H1 (cell line): ENCODE results near the gene CTTNBP2. TPM values are rescaled to one million over a fixed set of nuclear protein-coding genes. Genes with fewer than 3 reads are reported as not detected.

Experiments
- RFX5 ChIP-seq: IDR thresholded peaks from 2 replicates; pipeline ENCODE4 v1.6.1; 2011; ENCODE audit warnings: low read depth, low read length, improper control_type of control experiment, borderline replicate concordance
- TAF7 ChIP-seq: optimal IDR thresholded peaks from 2 replicates; pipeline ENCODE3; 2011; ENCODE audit warnings: low read depth, mild to moderate bottlenecking, inconsistent platforms, low read length, moderate library complexity, borderline replicate concordance
- polyA plus RNA-seq, 7 experiments: library from polyadenylated mRNA; depleted of rRNA in 3 of 7; stranded (reverse) in 5 of 7; unstranded in 2 of 7; fragments of >200 nt in 5 of 7; fragments of 200-250 nt in 2 of 7; gene quantifications; 1 replicate in 5 of 7; 2 replicates in 1 of 7; 4 replicates in 1 of 7; pipeline versions ENCODE4 v1.2.1 to v1.2.3, GENCODE V29; 2011 to 2013; ENCODE audit warnings: missing spikeins in 2 of 7, mixed read lengths in 2 of 7
- total RNA-seq: library from RNA; stranded (reverse); fragmentation: NEBNext Ultra II Directional; extraction: Animal tissue kit (Norgen Biotek cat#: 25700); gene quantifications from 2 replicates; pipeline ENCODE4 v1.2.1, GENCODE V29; 2021

The CTTNBP2 gene
- total and polyA plus RNA-seq, 2 of the 8 experiments (the other 6 are each of a cell fraction or from before 2014, with no cell fraction given), result 15.3 to 35.1 TPM

DNA sequence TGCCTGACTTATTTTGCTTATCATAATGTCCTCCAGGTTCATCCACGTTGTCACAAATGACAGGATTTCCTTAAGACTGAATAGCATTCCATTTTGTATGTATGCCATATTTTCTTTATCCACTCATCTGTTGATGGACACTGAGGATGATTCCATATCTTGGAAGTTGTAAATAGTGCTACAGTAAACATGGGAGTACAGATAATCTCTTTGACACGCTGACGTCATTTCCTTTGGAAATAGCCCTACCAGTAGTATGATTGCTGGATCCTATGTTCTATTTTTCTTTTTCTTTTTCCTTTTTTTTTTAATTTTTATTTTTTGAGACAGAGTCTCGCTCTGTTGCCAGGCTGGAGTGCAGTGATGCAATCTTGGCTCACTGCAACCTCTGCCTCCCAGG, 167.6 kb downstream of the CTTNBP2 start (continued):
- no peak for TF ChIP-seq RFX5
- TF ChIP-seq TAF7, result no peak
- TF ChIP-seq, all 59 proteins: peak for 0
